ENCODE results near the gene RTN3.

DNA sequence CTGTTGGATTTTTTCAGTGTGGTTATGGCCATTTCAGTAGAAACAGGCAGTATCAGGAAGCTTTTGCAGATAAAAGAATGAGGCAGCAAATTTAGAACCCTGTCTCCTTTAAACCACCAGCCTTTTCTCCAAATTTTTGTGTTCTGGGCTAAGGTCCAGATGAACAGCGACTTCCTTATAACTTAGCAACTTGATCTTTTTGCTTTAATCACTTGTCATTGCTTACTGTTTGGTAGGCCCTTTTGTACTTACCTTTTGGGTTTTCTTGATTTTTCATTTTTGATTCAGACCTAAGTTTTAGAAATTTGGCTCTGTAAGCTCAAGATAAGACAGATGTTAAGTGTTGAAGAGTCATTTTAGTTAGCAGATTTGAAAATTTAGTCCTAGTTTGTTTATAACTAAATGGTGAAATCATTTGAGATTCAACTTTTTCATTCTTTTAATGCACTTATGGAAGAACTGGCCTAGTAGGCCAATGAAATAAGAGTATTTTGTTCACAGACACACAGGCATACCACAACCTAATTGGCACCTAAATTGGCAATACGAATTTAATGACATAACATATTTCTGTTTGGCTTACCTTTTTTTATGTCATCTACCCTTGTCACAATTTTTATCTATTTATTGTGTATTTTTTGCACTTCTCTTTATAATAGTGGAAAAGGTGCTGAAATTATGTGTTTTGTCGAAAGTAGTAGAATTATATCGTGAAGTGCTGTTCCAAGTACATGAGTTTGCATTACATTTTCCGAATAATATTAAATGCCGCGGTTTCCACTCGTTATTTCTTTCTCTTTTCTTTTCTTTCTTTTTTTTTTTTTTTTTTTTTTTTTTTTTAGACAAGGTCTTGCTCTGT, 2.1 kb downstream of the RTN3 start:
- TF ChIP-seq POLR2A (IDR thresholded peaks at IDR 0.05), result no peak
- TF ChIP-seq CTCF (IDR thresholded peaks at IDR 0.05), result no peak

All from gastroesophageal sphincter (tissue), 3 donors.